NB4 (cell line): ENCODE results near the gene KDM8.

Experiments used
- DNase-seq: peaks from one replicate; pipeline ENCODE4 v3.0.0; 2010; ENCODE audit warnings: low read depth
- H3K4me3 ChIP-seq: one replicate; pipeline ENCODE4 v1.5.1; 2011; ENCODE audit warnings: mild to moderate bottlenecking, low read depth, low read length, moderate library complexity
- CTCF ChIP-seq: IDR thresholded peaks from one replicate; pipeline ENCODE4 v1.5.1; 2012; ENCODE audit warnings: low read depth, low read length
- MAX ChIP-seq: IDR thresholded peaks from 2 replicates; pipeline ENCODE4 v1.6.1; 2011; ENCODE audit warnings: low read depth, low read length
- MYC ChIP-seq: IDR thresholded peaks from 2 replicates; pipeline ENCODE4 v1.6.1; 2011; ENCODE audit warnings: low read depth, low read length
- POLR2A ChIP-seq: IDR thresholded peaks from 2 replicates; pipeline ENCODE4 v1.6.1; 2011; ENCODE audit warnings: mild to moderate bottlenecking; ENCODE audit not compliant: insufficient read length; ENCODE audit errors: extremely low read depth

The KDM8 gene

GRCh38 chr16:27165576-27165975 lies 37.8 kb upstream of the KDM8 start:
- H3K4me3 ChIP-seq: no peak overlapping the region
- no peak for DNase-seq
- no peak for TF ChIP-seq CTCF
- TF ChIP-seq MAX: no peak
- no peak for TF ChIP-seq POLR2A
- no peak for TF ChIP-seq MYC

- H3K4me3 ChIP-seq: no peak overlapping the region
- TF ChIP-seq POLR2A (no peak), MAX (no peak), CTCF (no peak), MYC (no peak)
- DNase-seq: no peak
These were observed 34.5 kb upstream of the KDM8 start for GRCh38 chr16:27168790-27169189.

GRCh38 chr16:27169511-27170071 lies 33.7 kb upstream of the KDM8 start:
- TF ChIP-seq CTCF (peak; percentile 23), MYC (no peak)
- peak; percentile 82 for DNase-seq

GRCh38 chr16:27171584-27171983 lies 31.7 kb upstream of the KDM8 start:
- TF ChIP-seq POLR2A: no peak
- no peak for TF ChIP-seq MAX
- no peak for TF ChIP-seq MYC
- no peak for TF ChIP-seq CTCF
- DNase-seq: no peak
- no peak overlapping the region for H3K4me3 ChIP-seq

More at GRCh38 chr16:27169511-27170071, 33.7 kb upstream of the KDM8 start:
- no peak overlapping the region for H3K4me3 ChIP-seq

GRCh38 chr16:27174007-27174406 lies 29.3 kb upstream of the KDM8 start:
- DNase-seq: peak; percentile 34
- TF ChIP-seq POLR2A (no peak), CTCF (no peak), MYC (no peak), MAX (no peak)
- H3K4me3 ChIP-seq: no peak overlapping the region

GRCh38 chr16:27174798-27175197 lies 28.5 kb upstream of the KDM8 start:
- DNase-seq: no peak
- TF ChIP-seq MYC: no peak
- TF ChIP-seq MAX: no peak
- no peak for TF ChIP-seq POLR2A
- TF ChIP-seq CTCF: no peak
- H3K4me3 ChIP-seq: no peak overlapping the region
